C4-2B (cell line): ENCODE results near the gene KLC1.

ENCODE experiments used
- CTCF ChIP-seq: fragments of 450-650 bp; conservative IDR thresholded peaks from 2 replicates; pipeline ENCODE4 v1.5.1; 2017; ENCODE audit warnings: mild to moderate bottlenecking
- ZFX ChIP-seq: fragments of 450-650 bp; IDR thresholded peaks from 2 replicates; pipeline ENCODE4 v1.6.1; 2017

DNA sequence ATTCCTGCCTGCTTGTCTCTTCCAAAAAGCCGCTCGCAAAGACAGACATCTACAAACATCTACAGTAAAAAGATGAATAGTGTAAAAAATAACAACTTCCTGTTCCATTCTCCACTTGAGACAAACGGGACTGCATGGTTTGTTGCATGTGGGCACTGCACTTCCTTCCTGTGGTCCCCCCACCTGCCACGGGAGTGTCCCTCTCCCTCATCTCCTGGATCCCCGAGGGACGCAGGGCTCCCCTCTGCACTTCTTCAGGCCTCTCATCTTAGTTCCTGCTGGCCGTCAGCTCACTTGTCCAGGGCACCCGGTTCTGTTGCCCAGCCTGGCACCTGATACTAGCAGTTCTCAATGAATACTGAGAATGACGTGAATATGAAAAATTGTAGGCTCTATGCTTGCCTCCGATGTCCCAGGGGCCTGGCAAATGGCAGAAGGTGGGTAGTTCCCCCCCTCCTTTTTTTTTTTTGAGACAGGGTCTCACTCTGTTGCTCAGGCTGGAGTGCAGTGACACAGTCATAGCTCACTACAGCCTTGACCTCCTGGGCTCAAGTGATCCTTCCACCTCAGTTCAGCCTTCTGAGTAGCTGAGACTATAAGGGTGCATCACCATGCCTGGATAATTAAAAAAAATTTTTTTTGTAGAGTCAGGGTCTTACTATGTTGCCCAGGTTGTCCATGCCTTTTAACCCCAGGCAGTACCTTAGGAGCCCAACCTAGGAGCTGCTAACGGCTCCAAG, 3.5 kb upstream of the KLC1 start:
- TF ChIP-seq CTCF (no peak), ZFX (no peak)
